HG02943 (cell line): ENCODE measurements around the gene IFI6.

ENCODE experiments used
- ATAC-seq: cut with Tn5 transposase; IDR thresholded peaks from one replicate; pipeline ENCODE4 v1.9.1; 2021; ENCODE audit warnings: mild to moderate bottlenecking, low read depth, moderate library complexity; ENCODE audit not compliant: unreplicated experiment

IFI6 gene

DNA sequence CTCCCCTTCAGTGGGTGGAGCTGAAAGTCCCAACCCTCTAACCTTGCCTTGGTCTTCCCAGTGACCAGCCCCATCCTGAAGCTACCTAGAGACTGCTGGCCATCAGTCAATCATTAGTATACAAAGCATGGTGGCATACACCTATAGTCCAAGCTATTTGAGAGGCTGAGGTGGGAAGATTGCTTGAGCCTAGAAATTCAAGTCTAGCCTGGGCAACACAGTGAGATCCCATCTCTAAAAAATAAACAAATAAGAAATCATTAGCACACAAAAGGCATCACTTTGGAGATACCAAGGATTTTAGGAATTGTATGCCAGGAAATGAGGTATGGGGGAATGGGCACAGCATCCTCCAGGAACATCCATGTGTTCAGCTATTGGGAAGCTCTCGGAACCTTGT lies 4.4 kb upstream of the IFI6 start:
- no peak for ATAC-seq

DNA sequence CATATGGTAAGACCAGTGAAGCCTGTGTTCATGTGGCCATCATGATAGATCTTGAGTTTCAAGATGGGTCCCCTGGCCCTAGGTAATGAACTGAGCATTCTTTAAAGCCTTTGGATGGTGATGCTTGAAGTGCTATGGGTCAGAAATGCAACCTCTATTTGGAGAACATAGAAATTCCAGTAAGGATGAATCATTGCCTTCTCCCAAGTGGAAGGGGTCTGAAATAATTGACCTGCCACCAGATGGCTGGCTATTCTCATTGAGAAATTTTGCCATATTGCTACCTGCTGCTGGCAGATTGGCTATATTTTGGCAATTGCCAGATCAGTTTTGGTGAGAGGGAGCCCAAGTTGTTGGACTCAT lies 739 bp upstream of the IFI6 start:
- ATAC-seq: no peak

DNA sequence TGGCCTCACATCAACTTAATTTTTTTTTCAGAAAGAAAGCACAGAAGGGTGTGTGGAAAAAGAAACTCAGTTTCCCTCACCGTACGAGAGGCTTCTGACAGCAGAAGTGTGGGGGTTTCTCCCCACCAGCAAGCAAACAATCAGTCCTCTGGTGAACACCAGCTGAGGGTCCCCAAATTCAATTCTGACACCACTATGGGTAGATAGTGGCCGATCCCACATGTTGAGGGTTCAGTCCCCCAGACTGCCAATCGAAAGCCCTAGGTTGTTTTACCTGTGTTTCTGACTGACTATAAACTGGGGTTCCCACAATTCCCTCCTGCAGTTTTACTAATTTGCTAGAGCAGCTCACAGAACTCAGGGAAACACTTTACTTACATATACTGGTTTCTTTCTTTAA lies 2.1 kb downstream of the IFI6 start:
- no peak for ATAC-seq

DNA sequence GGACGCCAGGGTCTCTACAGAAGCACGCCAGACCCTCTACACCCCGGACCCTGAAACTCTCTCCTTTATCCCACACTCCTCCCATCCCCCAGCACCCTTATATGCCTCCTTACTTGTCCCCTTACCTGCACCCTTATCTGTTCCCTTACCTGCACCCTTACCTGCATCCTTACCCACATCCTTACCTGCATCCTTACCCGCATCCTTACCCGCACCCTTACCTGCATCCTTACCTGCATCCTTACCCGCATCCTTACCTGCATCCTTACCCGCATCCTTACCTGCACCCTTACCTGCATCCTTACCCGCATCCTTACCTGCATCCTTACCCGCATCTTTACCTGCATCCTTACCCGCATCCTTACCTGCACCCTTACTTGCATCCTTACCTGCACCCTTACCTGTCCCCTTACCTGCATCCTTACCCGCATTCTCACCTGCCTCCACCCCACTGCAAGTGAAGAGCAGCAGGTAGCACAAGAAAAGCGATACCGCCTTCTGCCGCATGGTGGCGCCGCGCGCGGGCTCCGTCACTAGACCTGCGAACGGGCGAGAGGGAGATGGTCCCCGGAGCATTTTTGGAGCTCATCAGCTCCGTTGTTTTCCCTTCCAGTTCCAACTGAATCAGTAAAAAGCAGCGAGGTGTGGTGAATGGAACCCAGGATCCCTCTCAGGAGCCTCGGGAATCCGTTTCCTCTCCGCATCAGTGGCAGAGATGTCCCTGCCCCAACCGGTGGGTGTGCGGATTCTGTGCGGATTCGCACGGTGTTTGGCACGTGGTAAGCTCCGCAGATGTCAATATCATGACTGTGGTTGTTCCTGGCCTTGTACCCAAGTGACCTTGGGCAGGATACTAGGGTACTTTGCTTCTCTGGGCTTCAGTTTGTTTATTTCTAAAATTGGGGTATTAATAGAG lies 2.9 kb downstream of the IFI6 start:
- ATAC-seq: no peak

DNA sequence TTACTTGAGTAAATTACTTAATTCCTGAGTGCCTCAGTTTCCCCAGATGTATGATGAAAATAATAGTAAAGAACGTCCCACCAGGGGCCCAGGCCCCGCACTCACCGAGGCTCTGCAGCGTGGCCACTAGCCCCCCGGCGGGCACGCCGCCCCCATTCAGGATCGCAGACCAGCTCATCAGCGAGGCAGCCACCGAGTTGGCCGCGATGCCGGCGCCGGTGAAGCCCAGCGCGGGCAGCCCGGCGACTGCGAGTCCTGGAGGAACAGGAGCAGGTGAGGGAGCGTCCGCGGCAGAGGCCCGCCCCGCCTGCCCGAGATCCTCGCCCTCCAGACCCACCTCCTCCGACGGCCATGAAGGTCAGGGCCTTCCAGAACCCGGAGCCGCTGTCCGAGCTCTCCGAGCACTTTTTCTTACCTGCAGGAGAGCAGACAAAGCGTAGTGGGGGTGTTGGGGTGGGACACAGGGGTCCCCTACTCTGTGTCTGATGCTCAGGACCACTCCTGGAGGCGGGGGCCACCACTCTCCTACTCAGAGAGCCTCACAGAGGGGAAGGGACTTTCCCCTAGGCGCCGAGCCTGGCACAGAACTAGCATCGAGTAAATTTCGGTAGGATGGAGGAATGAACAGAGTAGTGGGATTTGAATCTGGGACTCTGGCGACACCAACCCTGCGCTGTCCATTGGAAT lies 3.7 kb downstream of the IFI6 start:
- ATAC-seq: no peak

DNA sequence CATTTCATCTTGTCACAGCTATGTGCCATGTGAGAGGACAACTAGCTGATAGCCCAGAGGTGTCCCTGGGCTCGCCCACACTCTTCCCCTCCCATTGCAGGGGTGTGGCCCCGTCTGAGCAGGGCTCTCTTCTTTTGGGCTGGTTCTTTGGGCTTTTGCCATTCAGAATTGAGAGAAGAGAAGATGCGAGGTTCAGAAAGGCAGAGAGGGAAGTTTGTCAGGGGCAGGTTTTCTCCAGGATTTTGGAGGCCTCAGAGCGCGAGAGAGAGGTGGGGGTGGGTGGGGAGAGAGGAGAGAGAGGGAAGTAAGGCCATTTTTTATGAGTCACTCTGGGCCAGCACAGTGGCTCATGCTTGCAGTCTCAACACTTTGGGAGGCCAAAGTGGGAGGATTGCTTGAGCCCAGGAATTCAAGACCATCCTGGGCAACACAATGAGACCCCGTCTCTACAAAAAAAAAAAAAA lies 5.2 kb downstream of the IFI6 start:
- no peak for ATAC-seq

DNA sequence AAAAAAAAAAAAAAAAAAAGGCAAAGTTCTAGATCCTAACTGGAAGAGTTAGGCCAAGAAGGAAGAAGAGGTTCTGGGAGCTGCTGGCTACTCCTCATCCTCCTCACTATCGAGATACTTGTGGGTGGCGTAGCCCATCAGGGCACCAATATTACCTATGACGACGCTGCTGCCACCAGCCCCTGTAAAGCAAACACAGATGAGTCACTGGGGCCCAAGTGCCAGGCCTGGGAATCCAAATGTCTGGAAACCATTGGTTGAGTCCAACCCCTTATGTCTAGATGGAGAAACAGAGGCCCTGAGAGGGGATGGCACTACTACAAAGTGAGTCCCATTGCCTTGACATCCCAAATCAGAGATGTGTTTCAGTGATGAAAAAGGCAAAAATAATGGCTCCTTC lies 5.7 kb downstream of the IFI6 start:
- no peak for ATAC-seq

DNA sequence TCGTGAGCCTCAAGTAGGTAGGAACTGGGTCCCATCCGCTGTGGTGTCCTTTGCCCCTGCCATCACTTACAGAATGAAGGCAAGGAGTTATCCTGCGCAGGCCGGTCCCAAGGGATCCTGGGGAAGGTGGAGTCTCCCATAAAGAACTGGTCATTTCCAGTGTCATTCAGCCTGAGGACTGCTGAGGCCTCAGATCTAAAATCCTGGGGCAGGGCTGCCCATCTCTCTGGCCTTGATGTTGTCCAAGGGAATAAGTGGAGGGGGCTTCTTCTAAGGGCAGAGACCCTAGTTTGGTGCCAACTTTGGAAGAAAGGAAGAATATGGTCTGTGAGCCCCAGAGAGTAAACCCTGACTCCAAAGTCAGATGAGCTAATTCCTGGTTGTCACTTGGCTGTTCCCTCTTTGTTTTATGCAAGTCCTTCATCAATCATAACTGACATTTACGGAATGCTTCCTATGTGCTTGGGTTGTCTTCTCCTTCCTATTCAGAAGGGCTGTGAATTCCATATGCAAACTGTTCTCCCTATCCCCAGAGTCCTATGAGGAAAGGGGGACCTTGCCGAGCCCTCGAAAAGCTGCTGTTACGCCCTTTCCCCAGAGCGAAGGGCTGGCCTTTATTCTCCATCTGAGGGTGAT lies 6.9 kb downstream of the IFI6 start:
- no peak for ATAC-seq

DNA sequence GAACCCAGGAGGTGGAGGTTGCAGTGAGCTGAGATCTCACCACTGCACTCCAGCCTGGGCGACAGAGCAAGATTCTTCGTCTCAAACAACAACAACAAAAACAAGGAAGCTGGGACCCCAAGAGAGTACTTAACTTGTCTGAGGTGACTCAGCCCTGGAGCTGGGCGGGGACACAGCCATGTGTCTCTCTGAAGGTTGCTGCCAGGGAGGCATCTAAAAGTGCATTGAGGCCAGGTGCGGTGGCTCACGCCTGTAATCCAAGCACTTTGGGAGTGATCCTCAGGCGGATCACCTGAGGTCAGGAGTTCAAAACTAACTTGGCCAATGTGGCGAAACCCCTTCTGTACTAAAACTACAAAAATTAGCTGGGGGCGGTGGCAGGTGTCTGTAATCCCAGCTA lies 7.7 kb downstream of the IFI6 start:
- no peak for ATAC-seq

DNA sequence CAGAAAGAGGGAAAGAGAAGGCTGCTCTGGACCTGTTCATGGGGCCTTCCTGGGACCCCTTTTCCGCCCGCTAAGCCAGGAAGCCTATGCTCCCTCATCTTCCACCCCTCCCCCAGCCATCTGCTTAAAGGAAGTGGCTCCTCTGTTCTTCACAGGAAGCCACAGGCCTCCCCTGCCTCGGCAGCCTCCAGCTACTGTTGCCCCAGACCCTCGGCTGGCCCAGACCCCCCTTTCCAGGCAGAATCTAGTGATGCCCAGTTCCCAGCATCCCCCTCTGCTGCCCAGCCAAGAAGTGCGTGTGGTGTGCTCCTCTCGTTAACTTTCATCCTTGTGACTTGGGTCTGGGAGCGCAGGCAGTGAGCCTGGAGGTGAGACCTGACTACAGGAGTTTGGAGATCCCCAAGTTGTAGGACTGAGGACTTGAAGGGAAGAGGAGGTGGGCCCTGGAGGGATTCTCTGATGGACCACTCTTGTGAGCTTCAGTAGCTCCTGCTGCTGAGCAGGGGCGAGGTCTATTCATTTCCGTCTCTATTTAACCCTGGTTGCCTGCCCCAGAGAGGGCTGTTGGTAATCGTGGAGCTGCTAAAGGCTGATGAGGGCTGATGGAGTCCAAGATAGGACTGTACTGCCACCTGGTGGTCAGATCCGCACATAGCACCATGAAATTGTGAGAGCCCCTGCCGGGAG lies 9.1 kb downstream of the IFI6 start:
- ATAC-seq: no peak

DNA sequence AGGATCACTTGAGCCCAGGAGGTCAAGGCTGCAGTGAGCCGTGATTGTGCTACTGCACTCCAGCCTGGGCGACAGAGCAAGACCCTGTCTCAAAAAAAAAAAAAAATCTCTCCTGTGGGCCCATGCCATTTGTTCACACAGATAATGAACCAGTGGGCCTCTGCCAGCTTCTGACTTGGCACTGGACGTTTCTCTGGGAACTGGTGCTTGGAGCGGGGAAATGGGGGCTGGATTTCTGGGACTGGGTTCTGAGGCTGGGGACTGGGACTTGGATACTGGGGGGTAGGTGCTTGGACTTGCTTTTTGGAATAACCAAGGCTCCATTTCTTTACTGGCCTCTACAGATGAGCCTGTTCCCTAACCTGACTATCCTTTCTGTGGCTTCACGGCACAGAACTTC lies 9.7 kb downstream of the IFI6 start:
- no peak for ATAC-seq

DNA sequence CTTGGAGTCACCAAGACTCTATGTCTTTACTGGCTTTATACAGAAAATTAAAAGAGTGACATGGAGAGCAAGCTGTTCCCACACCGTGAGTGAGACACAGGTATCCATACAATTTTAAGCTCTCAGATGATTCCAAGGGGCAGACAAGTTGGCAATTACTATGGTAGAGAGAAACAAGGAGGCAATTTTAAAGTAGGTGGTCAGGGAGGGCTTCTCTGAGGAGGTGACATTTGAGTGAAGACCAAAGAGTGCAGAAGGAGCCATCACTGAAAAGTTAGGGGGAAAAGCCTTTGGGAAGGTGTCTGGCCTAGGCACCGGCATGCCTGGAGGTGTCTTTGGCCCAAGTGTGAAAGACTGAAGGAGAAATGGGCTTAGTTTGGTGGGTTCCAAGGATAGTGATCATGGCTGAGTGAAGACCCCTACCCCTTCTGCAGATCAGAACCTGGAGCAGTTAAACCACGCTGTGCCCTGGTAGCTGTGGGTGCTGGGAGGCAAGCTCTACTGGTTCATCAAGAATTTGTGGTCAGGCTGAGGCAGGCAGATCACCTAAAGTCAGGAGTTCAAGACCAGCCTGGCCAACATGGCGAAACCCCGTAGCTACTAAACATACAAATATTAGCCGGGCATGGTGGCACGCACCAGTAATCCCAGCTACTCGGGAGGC lies 10.4 kb downstream of the IFI6 start:
- no peak for ATAC-seq

DNA sequence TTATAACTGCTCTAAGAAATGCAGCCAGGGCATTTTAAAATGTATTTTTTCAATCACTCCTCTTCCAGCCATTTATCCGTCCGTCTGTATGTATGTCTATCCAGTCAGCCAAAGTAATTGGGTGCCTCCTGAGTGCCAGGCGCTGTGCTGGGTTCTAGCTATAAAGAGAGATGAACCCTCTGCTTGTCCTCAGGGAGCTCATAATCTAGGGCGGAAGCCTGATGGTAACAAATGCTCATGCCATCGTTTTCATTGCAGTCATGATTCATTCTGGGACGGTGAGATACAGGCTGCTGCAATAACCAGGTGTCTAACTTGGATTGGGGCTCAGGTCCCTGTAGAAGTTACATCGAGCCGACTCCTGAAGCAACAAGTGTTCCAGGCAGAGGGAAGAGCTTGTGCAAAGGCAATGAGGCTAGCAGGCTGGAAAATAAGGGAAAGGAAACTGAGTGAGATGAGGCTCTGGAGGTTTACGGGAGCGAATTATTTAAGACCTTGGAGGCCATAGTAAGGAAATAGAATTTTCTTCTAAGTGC lies 11.6 kb downstream of the IFI6 start:
- ATAC-seq: no peak

DNA sequence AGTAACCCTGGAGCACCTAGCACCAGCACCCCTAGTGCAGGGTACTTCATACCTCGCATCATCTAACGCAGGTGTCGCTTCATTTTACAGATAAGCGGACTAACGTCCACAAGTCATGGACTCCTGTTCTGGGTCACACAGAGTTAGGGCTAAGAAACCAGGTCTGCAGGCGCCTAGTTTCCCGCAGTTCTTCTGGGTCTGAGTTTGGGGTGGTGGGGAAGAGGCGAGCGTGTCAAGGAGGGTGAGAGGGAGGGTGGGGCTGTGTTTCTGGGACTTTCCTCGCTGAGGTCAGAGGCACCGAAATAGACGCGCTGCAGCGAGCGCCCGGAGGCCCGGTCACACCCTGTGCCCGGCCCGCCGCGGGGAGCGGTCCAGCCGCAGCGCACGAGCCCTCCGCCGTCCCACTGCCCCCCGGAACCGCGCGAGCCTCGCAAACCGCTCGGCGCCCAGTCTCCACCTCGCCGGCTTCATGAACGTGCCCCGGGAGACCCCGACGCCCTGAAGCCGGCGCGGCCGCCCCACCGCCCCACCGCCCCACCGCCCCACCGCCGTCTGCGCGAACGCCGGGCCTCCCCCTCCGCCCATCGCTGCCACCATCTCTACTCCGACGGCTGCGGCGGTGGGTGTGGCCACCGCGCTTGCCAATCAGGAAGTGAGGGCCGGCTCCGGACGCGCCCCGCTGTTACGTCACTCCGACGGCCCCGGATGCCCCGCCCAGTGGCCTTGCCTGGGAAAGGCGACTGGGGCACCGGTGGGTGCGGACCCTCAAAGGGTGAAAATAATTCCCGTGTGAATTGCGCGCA lies 12.3 kb downstream of the IFI6 start:
- ATAC-seq: peak; percentile 50

DNA sequence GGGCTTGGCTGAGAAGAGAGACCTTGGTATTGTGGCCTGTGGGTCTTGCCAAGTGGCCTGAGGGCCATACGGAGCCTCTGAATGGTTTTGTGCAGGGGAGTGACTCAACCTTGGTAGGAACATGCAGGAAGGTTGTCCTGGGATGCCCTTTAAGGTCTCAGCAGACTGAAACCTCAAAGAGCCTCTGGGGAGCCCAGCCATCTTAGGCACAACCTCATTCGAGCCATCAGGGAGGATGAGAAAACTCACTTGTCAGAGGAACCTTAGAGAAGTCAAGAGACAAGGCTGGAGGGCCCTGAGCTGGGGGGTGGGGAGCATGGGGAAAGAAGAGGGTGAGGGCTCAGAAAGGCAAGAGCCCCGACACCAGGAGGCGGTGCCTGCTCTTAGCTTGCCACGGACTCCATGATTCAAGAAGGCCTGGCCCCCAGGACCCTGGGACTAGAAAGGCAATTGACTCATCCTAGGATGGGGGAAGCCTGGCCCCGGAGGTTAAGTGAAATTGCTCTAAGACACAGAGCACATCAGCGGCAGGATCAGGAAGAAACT lies 13.0 kb downstream of the IFI6 start:
- peak; percentile 16 for ATAC-seq

DNA sequence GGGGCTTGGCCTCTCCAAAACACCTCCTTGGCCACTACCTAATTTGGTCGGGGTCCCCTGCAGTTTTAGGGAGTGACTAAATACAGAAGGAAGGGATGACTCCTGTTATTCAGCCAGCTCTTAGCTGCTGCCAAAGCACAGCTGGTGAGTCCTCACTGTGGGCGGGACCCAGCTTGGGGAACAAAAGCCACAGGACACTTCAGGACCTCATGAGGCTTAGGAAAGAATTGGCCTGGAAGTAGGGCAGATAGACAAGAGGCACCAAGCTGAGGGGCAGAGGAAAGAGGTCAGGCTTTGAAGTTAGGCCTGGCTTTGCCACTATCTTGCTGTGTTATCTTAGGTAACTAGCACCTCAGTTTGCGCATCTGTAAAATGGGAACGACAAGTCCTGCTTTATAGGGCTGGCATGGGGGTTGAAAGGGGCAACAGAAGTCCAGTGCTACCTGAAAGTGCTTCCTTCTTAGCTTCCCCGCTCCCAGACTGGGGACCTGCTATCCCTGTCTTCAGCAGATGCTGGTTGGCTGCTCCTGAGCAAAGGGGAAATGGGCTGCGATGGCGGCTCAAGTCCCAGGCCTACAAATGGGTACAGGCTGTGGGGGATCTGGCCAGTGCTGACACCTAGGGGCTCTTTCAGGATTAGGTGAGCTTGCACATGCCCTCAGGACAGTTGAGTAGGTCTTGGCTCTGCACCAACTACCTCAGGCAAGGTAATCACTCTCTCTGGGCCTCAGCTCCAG lies 15.7 kb downstream of the IFI6 start:
- no peak for ATAC-seq

DNA sequence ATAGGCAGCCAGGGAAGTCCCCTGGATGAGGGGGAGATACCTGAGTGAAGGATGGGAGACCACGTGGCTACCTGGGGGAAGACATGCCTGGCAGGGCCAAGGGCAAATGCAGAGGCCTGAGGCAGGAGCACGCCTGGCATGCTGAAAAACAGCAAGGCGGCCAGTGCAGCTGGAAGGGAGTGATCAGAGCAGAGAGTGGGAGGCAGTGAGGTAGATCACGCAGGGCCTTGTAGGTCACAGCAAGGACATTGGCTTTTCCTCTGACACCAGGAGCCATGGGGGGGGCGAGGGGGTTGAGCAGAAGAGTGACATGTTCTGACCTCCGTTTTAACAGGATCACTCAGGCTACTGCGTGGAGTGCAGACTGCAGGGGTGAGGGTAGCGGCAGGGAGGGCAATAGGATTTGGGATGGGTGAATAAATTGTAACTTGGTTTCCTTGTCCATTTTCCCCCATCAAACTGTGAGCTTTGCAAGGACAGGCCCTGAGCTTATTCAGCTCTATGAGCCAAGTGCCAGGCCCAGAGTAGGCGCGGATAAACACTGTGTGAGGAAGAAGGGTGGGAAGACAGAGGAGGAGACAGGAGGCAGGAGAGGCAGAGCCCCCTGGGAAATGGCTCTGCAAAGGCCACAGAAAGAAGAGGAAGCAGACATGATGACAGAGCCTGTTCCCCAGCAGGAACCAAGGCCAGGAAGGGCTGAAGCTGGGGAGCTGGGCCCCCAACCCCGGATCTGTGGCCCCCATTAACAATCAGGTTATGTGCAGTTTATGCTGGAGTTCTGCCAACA lies 16.6 kb downstream of the IFI6 start:
- ATAC-seq: no peak
